HepG2 (cell line): ENCODE measurements around the gene RPS28. TPM values are rescaled to one million over a fixed set of nuclear protein-coding genes. Genes with fewer than 3 reads are reported as not detected.

Experiments used
- ELF1 ChIP-seq: sonication (generic); formaldehyde crosslinking; IDR thresholded peaks from 2 replicates; pipeline ENCODE4 v1.4.0; 2020; ENCODE audit warnings: missing genetic modification reagents
- HDAC1 ChIP-seq: sonication (generic); formaldehyde crosslinking; IDR thresholded peaks from 2 replicates; pipeline ENCODE4 v1.5.1; 2020; ENCODE audit warnings: mild to moderate bottlenecking, missing genetic modification reagents
- HNRNPLL ChIP-seq: fragments of 200-400 bp; formaldehyde crosslinking; IDR thresholded peaks from 2 replicates; pipeline ENCODE4 v1.6.1; 2017; ENCODE audit warnings: mild to moderate bottlenecking, low read depth, low read length; ENCODE audit not compliant: poor library complexity, severe bottlenecking
- KAT7 ChIP-seq: IDR thresholded peaks from 2 replicates; pipeline ENCODE4 v1.6.1; 2018; ENCODE audit warnings: borderline replicate concordance, missing compliant biosample characterization
- KLF13 ChIP-seq: sonication (generic); formaldehyde crosslinking; IDR thresholded peaks from 2 replicates; pipeline ENCODE4 v1.4.0; 2020; ENCODE audit warnings: mild to moderate bottlenecking, missing genetic modification reagents
- NFKB2 ChIP-seq: sonication (generic); formaldehyde crosslinking; IDR thresholded peaks from 2 replicates; pipeline ENCODE4 v1.4.0; 2020; ENCODE audit warnings: missing genetic modification reagents, borderline replicate concordance
- PHF20 ChIP-seq: sonication (generic); formaldehyde crosslinking; IDR thresholded peaks from 2 replicates; pipeline ENCODE4 v1.5.0; 2020; ENCODE audit warnings: mild to moderate bottlenecking, missing genetic modification reagents
- POGZ ChIP-seq: sonication (generic); formaldehyde crosslinking; IDR thresholded peaks from 2 replicates; pipeline ENCODE4 v1.4.0; 2020; ENCODE audit warnings: mild to moderate bottlenecking, missing genetic modification reagents
- PPARG ChIP-seq: conservative IDR thresholded peaks from 2 replicates; pipeline ENCODE4 v1.6.1; 2016; ENCODE audit warnings: missing biosample characterization, missing genetic modification reagents
- PRPF4 ChIP-seq: fragments of 200-400 bp; formaldehyde crosslinking; IDR thresholded peaks from 2 replicates; pipeline ENCODE4 v1.6.1; 2016; ENCODE audit warnings: low read length, low read depth; ENCODE audit not compliant: poor library complexity, severe bottlenecking
- SMARCC2 ChIP-seq: fragments of 450-650 bp; IDR thresholded peaks from 2 replicates; pipeline ENCODE4 v1.6.1; 2017; ENCODE audit warnings: antibody characterized with exemption, mild to moderate bottlenecking
- SMC3 ChIP-seq: IDR thresholded peaks from 2 replicates; pipeline ENCODE4 v1.6.1; 2011; ENCODE audit warnings: low read length, improper control_type of control experiment
- SPEN ChIP-seq: sonication (generic); formaldehyde crosslinking; IDR thresholded peaks from 2 replicates; pipeline ENCODE4 v1.5.1; 2020; ENCODE audit warnings: low read depth, mild to moderate bottlenecking, missing genetic modification reagents
- YY1 ChIP-seq: IDR thresholded peaks from 2 replicates; pipeline ENCODE4 v1.6.1; 2011; ENCODE audit warnings: low read length, low read depth, moderate library complexity, mild to moderate bottlenecking; ENCODE audit not compliant: insufficient read depth, insufficient replicate concordance
- ZNF34 ChIP-seq: sonication (generic); formaldehyde crosslinking; IDR thresholded peaks from 2 replicates; pipeline ENCODE4 v1.4.0; 2020; ENCODE audit warnings: mild to moderate bottlenecking, missing genetic modification reagents, borderline replicate concordance
- ZNF607 ChIP-seq: sonication (generic); formaldehyde crosslinking; IDR thresholded peaks from 2 replicates; pipeline ENCODE4 v1.5.1; 2020; ENCODE audit warnings: missing genetic modification reagents, mild to moderate bottlenecking, borderline replicate concordance
- ZSCAN25 ChIP-seq: sonication (generic); formaldehyde crosslinking; IDR thresholded peaks from 2 replicates; pipeline ENCODE4 v1.8.0; 2022; ENCODE audit warnings: mild to moderate bottlenecking, missing genetic modification reagents
- polyA plus RNA-seq, 8 experiments: library from polyadenylated mRNA; depleted of rRNA in 3 of 8; stranded (reverse) in 7 of 8; unstranded in 1 of 8; fragments of >200 nt; fragmentation: Illumina TruSeq in 4 of 8; extraction: Trizol in 4 of 8; gene quantifications; 2 replicates each; pipeline versions ENCODE4 v1.2.1 to v1.2.3, GENCODE V29; 2011 to 2016; ENCODE audit warnings: low read depth in 4 of 8, missing spikeins in 1 of 8, mixed read lengths in 1 of 8; ENCODE audit not compliant: insufficient read depth in 1 of 8
- total RNA-seq, 5 experiments: library from RNA; depleted of rRNA; stranded (reverse); fragments of >200 nt; fragmentation: Illumina TruSeq; extraction: Trizol; gene quantifications; 2 replicates each; pipeline ENCODE4 v1.2.3, GENCODE V29; 2016; ENCODE audit warnings: low read depth in 1 of 5
- TF ChIP-seq, protein P1 (sequence below): sonication (generic); formaldehyde crosslinking; IDR thresholded peaks from 2 replicates; pipeline ENCODE4 v1.8.0; 2022; ENCODE audit warnings: missing genetic modification reagents, low read depth, mild to moderate bottlenecking, borderline replicate concordance
- TF ChIP-seq, protein P2 (sequence below): sonication (generic); formaldehyde crosslinking; conservative IDR thresholded peaks from 2 replicates; pipeline ENCODE4 v1.8.0; 2022; ENCODE audit warnings: low read depth, missing genetic modification reagents
- TF ChIP-seq, protein P3 (sequence below): IDR thresholded peaks from 2 replicates; pipeline ENCODE4 v1.6.1; 2016; ENCODE audit warnings: missing compliant biosample characterization, missing genetic modification reagents, borderline replicate concordance
- TF ChIP-seq, protein P4 (sequence below): sonication (generic); formaldehyde crosslinking; IDR thresholded peaks from 2 replicates; pipeline ENCODE4 v1.5.0; 2020; ENCODE audit warnings: mild to moderate bottlenecking, low read depth, missing genetic modification reagents, borderline replicate concordance
- TF ChIP-seq, protein P5 (sequence below): sonication (generic); formaldehyde crosslinking; IDR thresholded peaks from 2 replicates; pipeline ENCODE4 v1.4.0; 2020; ENCODE audit warnings: mild to moderate bottlenecking, low read depth, missing genetic modification reagents
- TF ChIP-seq, protein P6 (sequence below): sonication (generic); formaldehyde crosslinking; IDR thresholded peaks from 2 replicates; pipeline ENCODE4 v1.8.0; 2022; ENCODE audit warnings: mild to moderate bottlenecking, missing genetic modification reagents, borderline replicate concordance

The RPS28 gene
- total and polyA plus RNA-seq, 2 of the 13 experiments (the other 11 are each of a cell fraction or from before 2014, with no cell fraction given): 281 to 545 TPM

DNA sequence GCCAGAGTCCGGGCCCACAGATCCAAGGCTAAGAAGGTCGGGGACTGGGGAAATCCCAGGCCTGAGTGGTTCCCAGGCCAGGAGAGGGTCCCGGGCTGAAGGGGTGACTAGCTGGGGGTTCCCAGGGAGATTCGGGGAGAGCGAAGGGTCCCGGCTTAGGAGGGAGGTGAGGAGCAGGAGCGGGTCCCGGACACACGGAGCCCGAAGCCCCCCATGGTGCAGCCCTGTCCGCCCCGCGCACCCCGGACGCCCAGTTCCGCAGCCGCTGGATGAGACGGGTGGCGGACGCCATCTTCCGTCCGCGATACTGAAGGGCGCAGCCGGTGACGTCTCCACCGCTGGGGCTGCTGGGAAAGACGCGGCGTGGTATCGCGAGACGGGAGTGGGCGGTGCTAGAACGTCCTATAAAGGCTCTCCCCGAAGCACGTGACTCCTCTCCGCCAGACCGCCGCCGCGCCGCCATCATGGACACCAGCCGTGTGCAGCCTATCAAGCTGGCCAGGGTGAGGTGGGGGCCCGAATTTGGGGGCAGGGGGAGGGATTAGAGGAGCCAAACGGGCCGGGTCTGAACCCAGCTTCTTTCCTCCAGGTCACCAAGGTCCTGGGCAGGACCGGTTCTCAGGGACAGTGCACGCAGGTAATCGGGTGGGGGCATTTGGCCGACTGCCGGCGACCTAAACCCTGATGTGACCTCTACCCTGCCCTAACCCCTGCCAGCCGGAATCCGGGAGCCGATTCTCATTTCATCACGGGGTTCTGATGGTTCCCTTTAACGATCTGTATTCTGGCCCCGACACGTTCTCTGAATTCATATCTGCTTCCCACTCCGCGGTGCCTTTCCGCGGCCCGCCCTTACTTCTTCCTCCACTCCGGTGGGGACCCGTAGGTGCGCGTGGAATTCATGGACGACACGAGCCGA is at the start of gene RPS28, which contains the start of gene NDUFA7 (continued):
- no peak for TF ChIP-seq ZNF34 (CRISPR knock-in tag)
- TF ChIP-seq YY1: peak; percentile 95
- TF ChIP-seq, protein P1, sequence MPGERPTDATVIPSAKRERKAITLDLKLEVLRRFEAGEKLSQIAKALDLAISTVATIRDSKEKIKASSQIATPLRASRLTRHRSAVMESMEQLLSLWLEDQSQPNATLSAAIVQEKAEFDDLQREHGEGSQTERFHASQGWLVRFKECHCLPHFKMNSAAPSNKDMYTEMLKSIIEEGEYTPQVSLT (CRISPR knock-in tag): no peak; the same call in 1 of the 2 replicates
- peak; percentile 55 for TF ChIP-seq HNRNPLL
- peak; percentile 94 for TF ChIP-seq PHF20 (CRISPR knock-in tag)
- no peak for TF ChIP-seq PRPF4
- TF ChIP-seq SPEN (CRISPR knock-in tag): peak; percentile 93; the same call in 1 of the 2 replicates
- TF ChIP-seq ELF1 (CRISPR knock-in tag): peak; percentile 67
- peak; percentile 13; the same call in 1 of the 2 replicates for TF ChIP-seq KAT7 (CRISPR knock-in tag)
- TF ChIP-seq POGZ (CRISPR knock-in tag): peak; percentile 90
- TF ChIP-seq, protein P2, sequence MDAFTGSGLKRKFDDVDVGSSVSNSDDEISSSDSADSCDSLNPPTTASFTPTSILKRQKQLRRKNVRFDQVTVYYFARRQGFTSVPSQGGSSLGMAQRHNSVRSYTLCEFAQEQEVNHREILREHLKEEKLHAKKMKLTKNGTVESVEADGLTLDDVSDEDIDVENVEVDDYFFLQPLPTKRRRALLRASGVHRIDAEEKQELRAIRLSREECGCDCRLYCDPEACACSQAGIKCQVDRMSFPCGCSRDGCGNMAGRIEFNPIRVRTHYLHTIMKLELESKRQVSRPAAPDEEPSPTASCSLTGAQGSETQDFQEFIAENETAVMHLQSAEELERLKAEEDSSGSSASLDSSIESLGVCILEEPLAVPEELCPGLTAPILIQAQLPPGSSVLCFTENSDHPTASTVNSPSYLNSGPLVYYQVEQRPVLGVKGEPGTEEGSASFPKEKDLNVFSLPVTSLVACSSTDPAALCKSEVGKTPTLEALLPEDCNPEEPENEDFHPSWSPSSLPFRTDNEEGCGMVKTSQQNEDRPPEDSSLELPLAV (CRISPR knock-in tag): no peak
- TF ChIP-seq KLF13 (CRISPR knock-in tag): no peak
- no peak for TF ChIP-seq PPARG (CRISPR knock-in tag)
- TF ChIP-seq, protein P3, sequence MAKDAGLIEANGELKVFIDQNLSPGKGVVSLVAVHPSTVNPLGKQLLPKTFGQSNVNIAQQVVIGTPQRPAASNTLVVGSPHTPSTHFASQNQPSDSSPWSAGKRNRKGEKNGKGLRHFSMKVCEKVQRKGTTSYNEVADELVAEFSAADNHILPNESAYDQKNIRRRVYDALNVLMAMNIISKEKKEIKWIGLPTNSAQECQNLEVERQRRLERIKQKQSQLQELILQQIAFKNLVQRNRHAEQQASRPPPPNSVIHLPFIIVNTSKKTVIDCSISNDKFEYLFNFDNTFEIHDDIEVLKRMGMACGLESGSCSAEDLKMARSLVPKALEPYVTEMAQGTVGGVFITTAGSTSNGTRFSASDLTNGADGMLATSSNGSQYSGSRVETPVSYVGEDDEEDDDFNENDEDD (CRISPR knock-in tag): peak; percentile 62; the same call in 1 of the 2 replicates
- TF ChIP-seq, protein P4, sequence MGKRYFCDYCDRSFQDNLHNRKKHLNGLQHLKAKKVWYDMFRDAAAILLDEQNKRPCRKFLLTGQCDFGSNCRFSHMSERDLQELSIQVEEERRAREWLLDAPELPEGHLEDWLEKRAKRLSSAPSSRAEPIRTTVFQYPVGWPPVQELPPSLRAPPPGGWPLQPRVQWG (CRISPR knock-in tag): no peak
- TF ChIP-seq, protein P5, sequence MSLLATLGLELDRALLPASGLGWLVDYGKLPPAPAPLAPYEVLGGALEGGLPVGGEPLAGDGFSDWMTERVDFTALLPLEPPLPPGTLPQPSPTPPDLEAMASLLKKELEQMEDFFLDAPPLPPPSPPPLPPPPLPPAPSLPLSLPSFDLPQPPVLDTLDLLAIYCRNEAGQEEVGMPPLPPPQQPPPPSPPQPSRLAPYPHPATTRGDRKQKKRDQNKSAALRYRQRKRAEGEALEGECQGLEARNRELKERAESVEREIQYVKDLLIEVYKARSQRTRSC (CRISPR knock-in tag): no peak
- 0 out of 2 replicates have a peak, but pooled peaks have one; percentile 31 for TF ChIP-seq ZNF607 (CRISPR knock-in tag)
- TF ChIP-seq HDAC1 (CRISPR knock-in tag): peak; percentile 90
- 0 out of 2 replicates have a peak, but pooled peaks have one; percentile 65 for TF ChIP-seq NFKB2 (CRISPR knock-in tag)
- TF ChIP-seq SMARCC2: no peak
- TF ChIP-seq, protein P6, sequence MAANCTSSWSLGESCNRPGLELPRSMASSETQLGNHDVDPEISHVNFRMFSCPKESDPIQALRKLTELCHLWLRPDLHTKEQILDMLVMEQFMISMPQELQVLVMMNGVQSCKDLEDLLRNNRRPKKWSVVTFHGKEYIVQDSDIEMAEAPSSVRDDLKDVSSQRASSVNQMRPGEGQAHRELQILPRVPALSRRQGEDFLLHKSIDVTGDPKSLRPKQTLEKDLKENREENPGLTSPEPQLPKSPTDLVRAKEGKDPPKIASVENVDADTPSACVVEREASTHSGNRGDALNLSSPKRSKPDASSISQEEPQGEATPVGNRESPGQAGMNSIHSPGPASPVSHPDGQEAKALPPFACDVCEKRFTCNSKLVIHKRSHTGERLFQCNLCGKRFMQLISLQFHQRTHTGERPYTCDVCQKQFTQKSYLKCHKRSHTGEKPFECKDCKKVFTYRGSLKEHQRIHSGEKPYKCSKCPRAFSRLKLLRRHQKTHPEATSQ: 0 out of 2 replicates have a peak, but pooled peaks have one; percentile 46
- TF ChIP-seq ZSCAN25 (CRISPR knock-in tag): 0 out of 2 replicates have a peak, but pooled peaks have one; percentile 30
- TF ChIP-seq SMC3: no peak
